ENCODE measurements around the gene SEBOX.

Gene SEBOX

GRCh38 chr17:28338056-28338768 lies 26.8 kb downstream of the SEBOX start:
- no peak for DNase-seq

- no peak for DNase-seq
Observed at GRCh38 chr17:28335959-28336871, 28.8 kb downstream of the SEBOX start.

- peak; percentile 99 for DNase-seq
Observed at GRCh38 chr17:28335201-28335958, 29.6 kb downstream of the SEBOX start, which contains the start of the genes IFT20 and TNFAIP1. Gene IFT20 (minus strand): TSS chr17:28335472. CDS start chr17:28331985, 3,487 bp downstream. Gene TNFAIP1 (plus strand): TSS chr17:28335761. CDS start chr17:28339522, 3,761 bp downstream.

- DNase-seq = no peak
Observed at GRCh38 chr17:28334666-28335200, 30.3 kb downstream of the SEBOX start.

- DNase-seq = no peak
Observed at GRCh38 chr17:28334171-28334570, 30.8 kb downstream of the SEBOX start.

- DNase-seq = no peak
Observed at GRCh38 chr17:28333083-28333746, 31.8 kb downstream of the SEBOX start.

- no peak for DNase-seq
Observed at GRCh38 chr17:28331891-28332420, 33.0 kb downstream of the SEBOX start.

GRCh38 chr17:28330671-28331070 lies 34.3 kb downstream of the SEBOX start:
- no peak for DNase-seq

- DNase-seq = no peak
Observed at GRCh38 chr17:28328325-28328724, 36.7 kb downstream of the SEBOX start.

- DNase-seq = no peak
Observed at GRCh38 chr17:28327709-28328108, 37.3 kb downstream of the SEBOX start.

GRCh38 chr17:28327031-28327607 lies 37.9 kb downstream of the SEBOX start:
- DNase-seq = peak; percentile 87

- no peak for DNase-seq
Observed at GRCh38 chr17:28326114-28326513, 38.9 kb downstream of the SEBOX start.

GRCh38 chr17:28325211-28325610 lies 39.8 kb downstream of the SEBOX start:
- DNase-seq = no peak

- no peak for DNase-seq
Observed at GRCh38 chr17:28324781-28325180, 40.2 kb downstream of the SEBOX start.

GRCh38 chr17:28324267-28324745 lies 40.7 kb downstream of the SEBOX start:
- no peak for DNase-seq

- no peak for DNase-seq
Observed at GRCh38 chr17:28320215-28321061, 44.6 kb downstream of the SEBOX start.

- DNase-seq = no peak
Observed at GRCh38 chr17:28319598-28319935, 45.4 kb downstream of the SEBOX start.

- DNase-seq = peak; percentile 98
Observed at GRCh38 chr17:28318759-28319597, 46.0 kb downstream of the SEBOX start, which contains the start of gene TMEM97. Gene TMEM97 (plus strand): TSS chr17:28319200. CDS start chr17:28319240, 40 bp downstream.

Measured in activated CD4-positive, alpha-beta T cell treated with anti-CD3 and anti-CD28 coated beads, Interleukin-2, Interleukin-6, amounts not matched to agents 100 ng/mL and 50 ng/mL, durations not matched to agents 16 hours and 8 hours (primary cell).